Chondrocyte (in vitro differentiated cells): ENCODE results near the gene AFF1. TPM values are rescaled to one million over a fixed set of nuclear protein-coding genes. Genes with fewer than 3 reads are reported as not detected.
A peak's percentile ranks its signal among the peaks of the same experiment; 100 is the strongest.

Experiments used
- DNase-seq: peaks from one replicate; pipeline ENCODE4 v3.0.0; 2021; ENCODE audit warnings: mixed read lengths, low spot score
- H3K27ac Mint-ChIP-seq: one replicate; pipeline ENCODE4 v1.8.0; 2021; ENCODE audit warnings: mild to moderate bottlenecking, moderate library complexity, mixed read lengths; ENCODE audit not compliant: unreplicated experiment
- H3K27me3 Mint-ChIP-seq: 2 replicates; pipeline ENCODE4 v1.8.0; 2021; ENCODE audit warnings: low read depth, mixed read lengths
- H3K36me3 Mint-ChIP-seq: 2 replicates; pipeline ENCODE4 v1.8.0; 2021; ENCODE audit warnings: low read depth, mixed read lengths
- H3K4me1 Mint-ChIP-seq: 2 replicates; pipeline ENCODE4 v1.8.0; 2021; ENCODE audit warnings: low read depth, mild to moderate bottlenecking, mixed read lengths
- H3K4me3 Mint-ChIP-seq: one replicate; pipeline ENCODE4 v1.8.0; 2021; ENCODE audit warnings: mild to moderate bottlenecking, moderate library complexity, mixed read lengths; ENCODE audit not compliant: unreplicated experiment
- H3K9me3 Mint-ChIP-seq: 2 replicates; pipeline ENCODE4 v1.8.0; 2021; ENCODE audit warnings: low read depth, mixed read lengths
- CTCF ChIP-seq: fragments of 200-600 bp; sonication (generic); IDR thresholded peaks from 2 replicates; pipeline ENCODE4 v1.5.0; 2021; ENCODE audit warnings: antibody characterized with exemption, mild to moderate bottlenecking, moderate library complexity
- total RNA-seq: library from RNA; stranded (reverse); gene quantifications from 3 replicates; pipeline ENCODE4 v1.2.1, GENCODE V29; 2021

AFF1 gene
- total RNA-seq, 1 donor from 2014 or later: 25.9 TPM

GRCh38 chr4:87042221-87042620 is 107.4 kb downstream of the AFF1 start:
- no peak for DNase-seq
- Mint-ChIP-seq H3K36me3 (peaks cover under 1% of the 10 kb centered on the region), H3K4me1 (peaks cover 41% of the 10 kb centered on the region), H3K4me3 (no peak overlapping the region), H3K27ac (no peak overlapping the region), H3K27me3 (no peaks in the 10 kb centered on the region), H3K9me3 (no peaks in the 10 kb centered on the region)
- no peak for TF ChIP-seq CTCF

DNA sequence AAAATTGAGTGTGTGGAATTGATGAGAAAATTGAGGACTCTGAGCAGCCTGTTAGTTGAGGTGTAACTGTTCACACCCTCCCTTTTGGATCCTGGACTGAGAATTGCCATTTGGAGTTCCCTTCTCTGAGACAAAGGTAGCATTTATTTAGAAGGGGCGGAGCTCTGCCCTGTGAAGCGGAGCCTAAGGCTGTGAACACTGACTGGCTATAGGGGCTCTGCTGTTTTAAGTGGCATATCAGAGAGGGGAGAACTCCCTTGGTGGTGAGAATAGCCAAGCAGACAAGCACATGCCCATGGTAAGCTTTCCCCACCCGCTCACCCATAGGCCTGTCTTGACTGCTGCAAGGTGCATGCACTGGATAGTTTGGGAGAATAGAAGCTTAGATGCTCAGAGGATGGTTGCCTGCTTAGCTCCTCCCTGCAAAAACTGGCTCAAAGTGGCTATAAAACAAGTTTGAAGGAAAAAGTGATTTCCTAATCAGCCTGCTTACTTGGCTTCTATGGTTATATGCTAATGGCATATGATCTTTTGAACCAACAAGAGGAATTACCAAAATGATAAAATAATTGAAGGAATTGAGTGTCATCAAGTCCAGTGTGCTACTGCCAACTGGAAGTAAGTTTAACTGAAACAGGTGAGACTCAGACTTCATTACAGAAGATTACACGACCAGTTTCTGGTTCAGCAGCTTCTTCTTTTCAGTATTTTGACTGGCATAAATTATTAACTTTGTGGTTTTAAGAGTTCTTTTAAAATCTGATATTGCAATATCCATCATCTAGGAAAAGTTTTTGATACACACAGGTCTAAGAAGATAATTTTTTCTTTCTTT is 108.4 kb downstream of the AFF1 start:
- Mint-ChIP-seq H3K27ac (no peak overlapping the region), H3K36me3 (peaks cover 3% of the 10 kb centered on the region), H3K9me3 (no peaks in the 10 kb centered on the region), H3K4me3 (no peak overlapping the region), H3K4me1 (peaks cover 31% of the 10 kb centered on the region), H3K27me3 (no peaks in the 10 kb centered on the region)
- no peak for DNase-seq
- TF ChIP-seq CTCF: no peak

DNA sequence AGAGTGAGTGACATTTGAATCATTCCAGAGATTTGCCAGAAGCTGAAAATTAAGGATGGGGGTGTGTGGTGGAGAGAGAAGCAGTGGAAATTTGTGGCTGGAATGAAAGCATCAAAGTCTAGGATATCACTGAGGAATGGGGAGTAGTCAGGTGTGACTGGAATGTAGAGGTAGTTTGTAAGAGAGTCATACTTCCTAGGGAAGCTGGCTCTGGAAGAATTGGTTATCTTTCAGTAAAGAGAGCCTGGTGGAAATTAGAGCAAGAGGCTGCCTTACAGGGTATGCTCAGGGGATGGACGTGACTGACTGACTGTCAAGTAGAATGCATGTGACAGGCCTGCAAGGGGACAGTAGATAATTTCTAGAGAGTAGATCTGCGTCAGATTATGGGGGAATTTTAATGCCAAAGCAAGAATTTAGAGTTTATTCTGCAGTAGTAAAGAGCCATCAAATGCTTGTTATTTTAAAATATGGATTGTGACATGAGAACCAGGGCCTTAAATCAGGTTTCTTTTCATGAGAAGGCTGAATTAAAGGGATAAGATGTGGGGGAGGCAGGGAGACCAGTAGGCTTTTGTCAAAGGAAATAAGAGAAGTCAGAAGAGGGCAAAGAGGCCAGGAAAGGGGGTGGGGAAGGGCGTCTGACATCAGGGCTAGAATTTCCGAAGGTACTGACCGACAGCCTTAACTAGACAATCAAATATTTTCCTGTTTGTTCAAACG is 109.9 kb downstream of the AFF1 start:
- no peaks in the 10 kb centered on the region for H3K27me3 Mint-ChIP-seq
- H3K4me1 Mint-ChIP-seq: peaks cover 17% of the 10 kb centered on the region
- no peak for TF ChIP-seq CTCF
- no peak for DNase-seq
- no peak overlapping the region for H3K27ac Mint-ChIP-seq
- no peaks in the 10 kb centered on the region for H3K9me3 Mint-ChIP-seq
- peaks cover 3% of the 10 kb centered on the region for H3K36me3 Mint-ChIP-seq
- H3K4me3 Mint-ChIP-seq: no peak overlapping the region

GRCh38 chr4:87045234-87045558 is 110.4 kb downstream of the AFF1 start:
- H3K27ac Mint-ChIP-seq: no peak overlapping the region
- no peak for TF ChIP-seq CTCF
- peaks cover 17% of the 10 kb centered on the region for H3K4me1 Mint-ChIP-seq
- no peaks in the 10 kb centered on the region for H3K9me3 Mint-ChIP-seq
- H3K4me3 Mint-ChIP-seq: no peak overlapping the region
- DNase-seq: no peak
- H3K27me3 Mint-ChIP-seq: no peaks in the 10 kb centered on the region
- peaks cover 3% of the 10 kb centered on the region for H3K36me3 Mint-ChIP-seq

- no peaks in the 10 kb centered on the region for H3K27me3 Mint-ChIP-seq
- peak overlapping the region; percentile 5 for H3K27ac Mint-ChIP-seq
- H3K36me3 Mint-ChIP-seq: peaks cover 5% of the 10 kb centered on the region
- no peak overlapping the region for H3K4me3 Mint-ChIP-seq
- no peak for TF ChIP-seq CTCF
- DNase-seq: no peak
- no peaks in the 10 kb centered on the region for H3K9me3 Mint-ChIP-seq
- peaks cover 17% of the 10 kb centered on the region for H3K4me1 Mint-ChIP-seq
These were observed 110.8 kb downstream of the AFF1 start for GRCh38 chr4:87045659-87046058.
